HG02623 (cell line): Measurements from ENCODE around the gene SPG21.
"Not testable (repeated sequence)": the region's sequence is repeated elsewhere in the genome, so short reads cannot be mapped to it uniquely, and the experiment has no call there.

ENCODE experiments used
- ATAC-seq: cut with Tn5 transposase; IDR thresholded peaks from one replicate; pipeline ENCODE4 v1.9.1; 2021; ENCODE audit warnings: moderate library complexity; ENCODE audit not compliant: unreplicated experiment

Gene SPG21

GRCh38 chr15:64989416-64990167, at the start of gene SPG21:
Gene SPG21, minus strand, starts transcription at chr15:64989914. Its CDS starts 6,345 bp downstream, at chr15:64983569.
- peak; percentile 90 for ATAC-seq

- ATAC-seq = no peak
Observed at GRCh38 chr15:65038836-65039235, 49.1 kb upstream of the SPG21 start.

GRCh38 chr15:65038428-65038827, 48.7 kb upstream of the SPG21 start:
- no peak for ATAC-seq

- ATAC-seq = no peak
Observed at GRCh38 chr15:65037309-65037708, 47.6 kb upstream of the SPG21 start.

GRCh38 chr15:65034719-65035118, 45.0 kb upstream of the SPG21 start:
- ATAC-seq = no peak

- ATAC-seq = no peak
Observed at GRCh38 chr15:65033659-65034269, 44.0 kb upstream of the SPG21 start.

- ATAC-seq = no peak
Observed at GRCh38 chr15:65032801-65033537, 43.3 kb upstream of the SPG21 start.

GRCh38 chr15:65029736-65030208, 40.1 kb upstream of the SPG21 start:
- ATAC-seq = no peak

GRCh38 chr15:65028921-65029735, 39.4 kb upstream of the SPG21 start, which contains the start of gene MTFMT:
Gene MTFMT, minus strand, starts transcription at chr15:65029639. Its CDS starts 26 bp downstream, at chr15:65029613.
- ATAC-seq = peak; percentile 82

- ATAC-seq = no peak
Observed at GRCh38 chr15:65028338-65028737, 38.6 kb upstream of the SPG21 start.

GRCh38 chr15:65027593-65027992, 37.9 kb upstream of the SPG21 start:
- ATAC-seq = no peak

GRCh38 chr15:65026756-65027155, 37.0 kb upstream of the SPG21 start:
- no peak for ATAC-seq

- ATAC-seq = no peak
Observed at GRCh38 chr15:65021488-65021887, 31.8 kb upstream of the SPG21 start.

GRCh38 chr15:65020419-65020818, 30.7 kb upstream of the SPG21 start:
- no peak for ATAC-seq

GRCh38 chr15:65011198-65011597, 21.5 kb upstream of the SPG21 start:
- not testable (repeated sequence) for ATAC-seq

GRCh38 chr15:65008983-65009382, 19.3 kb upstream of the SPG21 start:
- no peak for ATAC-seq

- ATAC-seq = no peak
Observed at GRCh38 chr15:65006876-65007275, 17.2 kb upstream of the SPG21 start.

- ATAC-seq = no peak
Observed at GRCh38 chr15:65004993-65005392, 15.3 kb upstream of the SPG21 start.

- ATAC-seq = no peak
Observed at GRCh38 chr15:64997745-64998375, 8.1 kb upstream of the SPG21 start.

- ATAC-seq = no peak
Observed at GRCh38 chr15:64997066-64997465, 7.4 kb upstream of the SPG21 start.
